ENCODE data around the gene CCL8.

- TF ChIP-seq CTCF (IDR thresholded peaks at IDR 0.05) = no peak
- TF ChIP-seq POLR2A (IDR thresholded peaks at IDR 0.05) = no peak
Measured at GRCh38 chr17:34368196-34368945, 49.1 kb downstream of the CCL8 start.
